Measurements from ENCODE around the gene CC2D1B.

The CC2D1B gene

DNA sequence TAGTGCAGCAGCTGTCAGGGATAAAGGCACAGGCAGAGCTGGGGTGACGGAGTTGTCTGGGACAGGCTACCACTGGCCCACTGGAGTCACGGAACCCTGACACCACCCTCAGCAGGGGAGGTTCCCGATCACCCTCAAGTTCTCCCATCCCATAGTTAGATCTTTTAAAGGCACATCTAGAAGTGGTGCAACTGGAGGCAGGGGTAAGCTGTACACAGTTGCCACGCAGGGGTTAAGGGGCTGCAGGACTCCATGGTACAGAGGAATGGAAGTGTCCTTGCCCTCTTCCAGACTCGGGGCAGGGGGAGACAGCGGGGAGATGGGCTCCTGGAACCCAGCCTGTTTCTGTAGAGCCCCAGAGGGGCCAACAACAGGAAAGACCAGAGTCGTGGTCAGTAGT lies 13.3 kb downstream of the CC2D1B start:
- Histone ChIP-seq H3K27me3 (ENCODE audit: insufficient read depth, low read length) (no peaks in the 10 kb centered on the region), H3K36me3 (ENCODE audit: insufficient read depth, low read length) (peaks cover 55% of the 10 kb centered on the region), H2AFZ (ENCODE audit: low read depth, low read length) (no peak overlapping the region), H3K4me3 (ENCODE audit: low read length) (no peak overlapping the region), H3K9me3 (ENCODE audit: low read length) (no peaks in the 10 kb centered on the region), H3K4me1 (ENCODE audit: insufficient read depth, low read length) (peaks cover 12% of the 10 kb centered on the region)

- Histone ChIP-seq H2AFZ (ENCODE audit: low read depth, low read length) (no peak overlapping the region), H3K4me1 (ENCODE audit: insufficient read depth, low read length) (peaks cover 12% of the 10 kb centered on the region), H3K27me3 (ENCODE audit: insufficient read depth, low read length) (no peaks in the 10 kb centered on the region), H3K4me3 (ENCODE audit: low read length) (no peak overlapping the region), H3K9me3 (ENCODE audit: low read length) (no peaks in the 10 kb centered on the region), H3K36me3 (ENCODE audit: insufficient read depth, low read length) (peaks cover 17% of the 10 kb centered on the region)
These were observed 17.2 kb downstream of the CC2D1B start for GRCh38 chr1:52348704-52349300.

DNA sequence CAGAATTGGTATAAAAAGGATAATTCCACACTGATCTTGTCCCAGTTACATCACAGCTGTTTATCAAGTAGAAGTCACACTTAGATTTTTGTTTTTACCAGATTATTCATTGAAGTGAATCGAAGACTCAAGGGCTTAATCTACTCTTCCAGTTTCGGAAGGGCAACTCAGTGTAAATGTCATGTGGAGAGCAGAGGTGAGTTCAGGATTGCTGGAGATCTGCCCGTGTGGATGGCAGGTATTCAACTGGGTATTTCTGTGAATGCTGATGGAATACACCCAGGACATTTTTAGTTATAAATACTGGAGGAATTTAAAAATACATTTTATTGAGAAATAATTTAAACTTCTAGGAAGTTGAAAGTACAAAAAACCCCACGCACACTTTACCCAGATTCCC lies 19.4 kb downstream of the CC2D1B start:
- Histone ChIP-seq H3K36me3 (ENCODE audit: insufficient read depth, low read length) (no peaks in the 10 kb centered on the region), H3K27me3 (ENCODE audit: insufficient read depth, low read length) (no peaks in the 10 kb centered on the region), H2AFZ (ENCODE audit: low read depth, low read length) (no peak overlapping the region), H3K4me3 (ENCODE audit: low read length) (no peak overlapping the region), H3K4me1 (ENCODE audit: insufficient read depth, low read length) (peaks cover 10% of the 10 kb centered on the region), H3K9me3 (ENCODE audit: low read length) (no peaks in the 10 kb centered on the region)

DNA sequence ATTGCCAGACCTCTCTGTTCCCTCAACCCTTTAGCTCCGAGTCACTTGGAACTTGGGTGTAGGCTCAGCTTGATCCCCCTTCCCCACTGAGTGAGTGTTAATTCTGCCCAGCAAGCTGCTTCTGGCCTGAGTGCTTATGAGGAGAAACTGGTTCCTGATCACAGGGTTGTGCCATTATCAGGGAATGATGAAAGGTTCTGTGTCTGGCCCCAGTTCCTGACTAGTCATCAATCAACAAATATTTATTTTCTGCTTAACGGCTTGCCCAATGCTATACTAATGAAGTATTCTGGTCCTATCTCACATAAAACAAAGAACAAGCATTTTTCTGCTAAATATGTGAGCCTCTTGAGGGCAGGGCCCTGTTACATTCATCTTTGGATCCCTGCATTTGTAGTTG lies 20.8 kb downstream of the CC2D1B start:
- no peaks in the 10 kb centered on the region for H3K27me3 ChIP-seq (ENCODE audit: insufficient read depth, low read length)
- H2AFZ ChIP-seq (ENCODE audit: low read depth, low read length) = no peak overlapping the region
- no peak overlapping the region for H3K4me3 ChIP-seq (ENCODE audit: low read length)
- H3K36me3 ChIP-seq (ENCODE audit: insufficient read depth, low read length) = no peaks in the 10 kb centered on the region
- no peaks in the 10 kb centered on the region for H3K9me3 ChIP-seq (ENCODE audit: low read length)
- H3K4me1 ChIP-seq (ENCODE audit: insufficient read depth, low read length) = no peaks in the 10 kb centered on the region

DNA sequence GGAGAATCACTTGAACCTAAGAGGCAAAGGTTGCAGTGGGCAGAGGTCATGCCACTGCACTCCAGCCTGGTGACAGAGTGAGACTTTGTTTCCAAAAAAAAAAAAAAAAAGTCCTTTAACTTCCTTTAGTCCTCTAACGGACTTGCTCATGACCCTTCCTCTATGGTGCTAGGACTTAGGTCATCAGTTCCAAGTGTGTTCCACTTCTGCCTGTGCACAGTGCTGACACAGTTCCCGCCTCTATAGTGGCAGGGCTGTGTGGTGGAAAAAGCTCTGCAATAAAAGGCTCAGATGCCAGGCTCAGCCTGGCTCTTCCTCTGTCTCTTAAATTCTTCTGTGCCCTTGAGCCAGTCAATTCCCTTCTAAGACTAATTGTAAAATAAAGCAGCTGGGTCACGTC lies 22.0 kb downstream of the CC2D1B start:
- H3K27me3 ChIP-seq (ENCODE audit: insufficient read depth, low read length) = no peaks in the 10 kb centered on the region
- H3K4me1 ChIP-seq (ENCODE audit: insufficient read depth, low read length) = no peaks in the 10 kb centered on the region
- no peak overlapping the region for H2AFZ ChIP-seq (ENCODE audit: low read depth, low read length)
- no peak overlapping the region for H3K4me3 ChIP-seq (ENCODE audit: low read length)
- no peaks in the 10 kb centered on the region for H3K9me3 ChIP-seq (ENCODE audit: low read length)
- peaks cover 4% of the 10 kb centered on the region for H3K36me3 ChIP-seq (ENCODE audit: insufficient read depth, low read length)

GRCh38 chr1:52341655-52342260 lies 24.2 kb downstream of the CC2D1B start:
- Histone ChIP-seq H3K27me3 (ENCODE audit: insufficient read depth, low read length) (no peaks in the 10 kb centered on the region), H2AFZ (ENCODE audit: low read depth, low read length) (no peak overlapping the region), H3K36me3 (ENCODE audit: insufficient read depth, low read length) (peaks cover 9% of the 10 kb centered on the region), H3K9me3 (ENCODE audit: low read length) (no peaks in the 10 kb centered on the region), H3K4me3 (ENCODE audit: low read length) (no peak overlapping the region), H3K4me1 (ENCODE audit: insufficient read depth, low read length) (no peaks in the 10 kb centered on the region)

DNA sequence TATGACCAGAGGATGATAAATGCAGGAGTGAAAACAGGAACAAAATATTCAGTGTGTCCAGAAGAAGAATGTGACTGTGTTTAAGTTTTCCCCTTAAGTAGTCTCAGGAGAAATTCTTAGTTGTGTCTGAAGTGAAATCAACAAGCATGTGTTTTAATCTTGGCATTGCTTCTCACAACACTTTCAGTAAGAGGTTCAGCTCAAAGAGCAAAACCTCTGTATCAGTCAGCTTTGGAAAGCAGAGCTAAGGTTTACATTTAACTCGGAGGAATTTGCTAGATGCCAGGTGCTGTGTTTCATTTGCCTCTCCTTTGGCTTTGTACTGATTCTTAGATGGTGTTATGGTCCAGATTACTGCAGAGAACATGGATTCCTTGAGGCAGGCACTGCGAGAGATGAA lies 28.6 kb downstream of the CC2D1B start:
- H3K4me1 ChIP-seq (ENCODE audit: insufficient read depth, low read length) = peaks cover 3% of the 10 kb centered on the region
- H3K9me3 ChIP-seq (ENCODE audit: low read length) = no peaks in the 10 kb centered on the region
- no peak overlapping the region for H2AFZ ChIP-seq (ENCODE audit: low read depth, low read length)
- H3K4me3 ChIP-seq (ENCODE audit: low read length) = no peak overlapping the region
- peaks cover 17% of the 10 kb centered on the region for H3K36me3 ChIP-seq (ENCODE audit: insufficient read depth, low read length)
- H3K27me3 ChIP-seq (ENCODE audit: insufficient read depth, low read length) = no peaks in the 10 kb centered on the region

GRCh38 chr1:52334906-52335528 lies 31.0 kb downstream of the CC2D1B start:
- Histone ChIP-seq H3K4me3 (ENCODE audit: low read length) (no peak overlapping the region), H3K9me3 (ENCODE audit: low read length) (no peaks in the 10 kb centered on the region), H3K27me3 (ENCODE audit: insufficient read depth, low read length) (no peaks in the 10 kb centered on the region), H2AFZ (ENCODE audit: low read depth, low read length) (no peak overlapping the region), H3K36me3 (ENCODE audit: insufficient read depth, low read length) (peaks cover 17% of the 10 kb centered on the region), H3K4me1 (ENCODE audit: insufficient read depth, low read length) (peaks cover 4% of the 10 kb centered on the region)

GRCh38 chr1:52332411-52332810 lies 33.6 kb downstream of the CC2D1B start:
- Histone ChIP-seq H3K4me3 (ENCODE audit: low read length) (no peak overlapping the region), H3K9me3 (ENCODE audit: low read length) (no peaks in the 10 kb centered on the region), H2AFZ (ENCODE audit: low read depth, low read length) (no peak overlapping the region), H3K36me3 (ENCODE audit: insufficient read depth, low read length) (peaks cover 9% of the 10 kb centered on the region), H3K27me3 (ENCODE audit: insufficient read depth, low read length) (no peaks in the 10 kb centered on the region), H3K4me1 (ENCODE audit: insufficient read depth, low read length) (peaks cover 4% of the 10 kb centered on the region)

DNA sequence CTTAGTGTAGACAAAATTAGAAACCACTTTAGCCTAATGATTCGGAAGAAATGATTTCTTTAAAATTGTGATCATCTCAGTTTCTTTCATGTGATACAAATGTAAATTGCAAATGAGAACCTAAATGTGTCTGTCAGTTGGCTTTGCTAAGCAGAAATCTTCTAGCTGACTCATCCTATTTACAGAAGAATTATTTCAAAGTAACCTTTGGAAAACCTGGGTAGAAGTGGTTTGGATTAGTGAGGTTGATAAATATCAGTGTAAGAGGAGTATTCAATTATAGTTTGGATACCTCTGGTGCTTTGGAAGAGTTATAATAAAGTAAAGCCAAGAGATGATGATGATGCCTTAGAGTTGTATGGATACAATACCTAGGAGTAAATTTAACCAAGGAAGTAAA lies 37.4 kb downstream of the CC2D1B start:
- no peaks in the 10 kb centered on the region for H3K27me3 ChIP-seq (ENCODE audit: insufficient read depth, low read length)
- H3K9me3 ChIP-seq (ENCODE audit: low read length) = no peaks in the 10 kb centered on the region
- H3K4me1 ChIP-seq (ENCODE audit: insufficient read depth, low read length) = peaks cover 4% of the 10 kb centered on the region
- H3K36me3 ChIP-seq (ENCODE audit: insufficient read depth, low read length) = no peaks in the 10 kb centered on the region
- no peak overlapping the region for H2AFZ ChIP-seq (ENCODE audit: low read depth, low read length)
- H3K4me3 ChIP-seq (ENCODE audit: low read length) = no peak overlapping the region

- no peak overlapping the region for H2AFZ ChIP-seq (ENCODE audit: low read depth, low read length)
These were observed 40.2 kb downstream of the CC2D1B start for GRCh38 chr1:52325786-52326185.

GRCh38 chr1:52323731-52324130 lies 42.3 kb downstream of the CC2D1B start:
- Histone ChIP-seq H3K9me3 (ENCODE audit: low read length) (no peaks in the 10 kb centered on the region), H3K36me3 (ENCODE audit: insufficient read depth, low read length) (no peaks in the 10 kb centered on the region), H3K27me3 (ENCODE audit: insufficient read depth, low read length) (no peaks in the 10 kb centered on the region), H3K4me3 (ENCODE audit: low read length) (no peak overlapping the region), H2AFZ (ENCODE audit: low read depth, low read length) (no peak overlapping the region), H3K4me1 (ENCODE audit: insufficient read depth, low read length) (no peaks in the 10 kb centered on the region)

More at GRCh38 chr1:52325786-52326185, 40.2 kb downstream of the CC2D1B start:
- no peaks in the 10 kb centered on the region for H3K36me3 ChIP-seq (ENCODE audit: insufficient read depth, low read length)
- no peaks in the 10 kb centered on the region for H3K9me3 ChIP-seq (ENCODE audit: low read length)
- H3K4me3 ChIP-seq (ENCODE audit: low read length) = no peak overlapping the region
- no peaks in the 10 kb centered on the region for H3K4me1 ChIP-seq (ENCODE audit: insufficient read depth, low read length)
- no peaks in the 10 kb centered on the region for H3K27me3 ChIP-seq (ENCODE audit: insufficient read depth, low read length)

DNA sequence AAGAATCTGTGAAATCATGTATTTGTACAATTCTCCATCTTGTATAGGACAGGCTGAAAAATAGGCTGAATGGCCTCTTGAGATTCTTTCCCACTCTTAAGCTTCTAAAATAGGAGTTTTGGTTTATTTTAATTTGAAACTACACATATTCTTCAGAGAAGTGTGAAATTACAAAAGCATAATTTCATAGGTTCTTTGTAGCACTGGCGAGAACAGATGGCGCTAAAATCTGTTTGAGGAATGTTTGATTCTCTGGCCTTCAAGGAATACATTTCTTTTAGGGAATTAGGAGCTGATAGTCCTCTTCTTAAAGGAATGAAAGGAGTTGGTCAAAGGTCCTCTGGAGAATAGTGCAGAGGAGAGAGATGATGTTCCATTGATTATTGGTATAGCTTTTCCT lies 44.9 kb downstream of the CC2D1B start:
- Histone ChIP-seq H2AFZ (ENCODE audit: low read depth, low read length) (no peak overlapping the region), H3K9me3 (ENCODE audit: low read length) (no peaks in the 10 kb centered on the region), H3K36me3 (ENCODE audit: insufficient read depth, low read length) (no peaks in the 10 kb centered on the region), H3K27me3 (ENCODE audit: insufficient read depth, low read length) (no peaks in the 10 kb centered on the region), H3K4me3 (ENCODE audit: low read length) (no peak overlapping the region), H3K4me1 (ENCODE audit: insufficient read depth, low read length) (no peaks in the 10 kb centered on the region)

Measured in neuron (in vitro differentiated cells).